ENCODE measurements around the gene BMP7. TPM values are rescaled to one million over a fixed set of nuclear protein-coding genes. Genes with fewer than 3 reads are reported as not detected.

The BMP7 gene
- total and polyA plus RNA-seq, 9 of the 15 experiments (the other 6 are each of a cell fraction or from before 2014, with no cell fraction given) = 0.18 TPM; not detected in 8

- Histone ChIP-seq H3K27ac (ENCODE audit: extremely low read depth, low read depth, low read length) (no peak overlapping the region), H3K9ac (ENCODE audit: insufficient read depth in 1 of 2, low read depth in 2 of 2, low read length in 2 of 2) (no peak overlapping the region), H3K36me3 (ENCODE audit: control insufficient read depth, insufficient read depth, low read length) (no peaks in the 10 kb centered on the region), H4K20me1 (replicated peaks; ENCODE audit: control insufficient read depth, insufficient read depth, low read length) (no peaks in the 10 kb centered on the region), H3K4me2 (ENCODE audit: insufficient read depth, low read length) (no peak overlapping the region), H3K79me2 (ENCODE audit: control insufficient read depth, insufficient read depth, low read length) (no peaks in the 10 kb centered on the region), H3K4me1 (replicated peaks in 1 of 2; ENCODE audit: control insufficient read depth in 2 of 2, insufficient read depth in 2 of 2, low read length in 2 of 2) (peaks cover 0 to 11% of the 10 kb centered on the region in 2 experiments; a peak in 2 of 5 replicates), H3K27me3 (ENCODE audit: control insufficient read depth in 2 of 2, insufficient read depth in 2 of 2, low read length in 2 of 2) (peaks cover 22 to 64% of the 10 kb centered on the region in 2 experiments), H3K9me3 (replicated peaks; ENCODE audit: control insufficient read depth, insufficient read depth, low read depth, low read length) (no peaks in the 10 kb centered on the region; the same call in 1 of the 2 replicates), H3K9me1 (ENCODE audit: control insufficient read depth, insufficient read depth, low read length) (no peaks in the 10 kb centered on the region), H3K4me3 (no peak overlapping the region), H2AFZ (ENCODE audit: low read depth, low read length) (no peak overlapping the region)
- ChIA-PET POLR2A (interaction anchor here (1.0 kb wide), 1 partner anchor 31 kb away, joined by 3 read pairs; no protein-coding TSS in a partner anchor), CTCF (ENCODE audit: low intra/inter-chr PET ratio) (no interaction called here)
- intact Hi-C loops (cut with micrococcal nuclease) = no loop called here
- FAIRE-seq = no peak
- 0% methylated on average over 5 of the region's 5 CpGs for WGBS (ENCODE audit: insufficient coverage, low coverage, missing lambda C conversion rate)
- DNase-seq (ENCODE audit: extremely low read depth in 1 of 4, low spot score in 3 of 4) = no peak
- TF ChIP-seq HDAC2 (IDR thresholded peaks at IDR 0.05) = no peak
- TF ChIP-seq CXXC5 (CRISPR knock-in tag; IDR thresholded peaks at IDR 0.05) = no peak
- TF ChIP-seq ZNF551 (CRISPR knock-in tag; IDR thresholded peaks at IDR 0.05) = no peak
- no peak for TF ChIP-seq FUS (optimal IDR thresholded peaks at IDR 0.05; ENCODE audit: low read depth, low read length)
- TF ChIP-seq PHB (CRISPR knock-in tag; IDR thresholded peaks at IDR 0.05) = no peak
- TF ChIP-seq ZBTB11 (CRISPR knock-in tag; IDR thresholded peaks at IDR 0.05) = peak in 1 of 3 experiments; percentile 94; a peak in 2 of 6 replicates
- no TSS peak for BruUV-seq (replicated peaks)
- peak; percentile 42; the same call in 2 of the 3 replicates for ATAC-seq
- in situ Hi-C loops (cut with MboI) = no loop called here
Measured at GRCh38 chr20:57180954-57181353, 85.5 kb downstream of the BMP7 start.

All from K562 (cell line).